Nephron progenitor cell (in vitro differentiated cells): ENCODE measurements around the gene CCDC32.

Experiments
- DNase-seq: peaks from one replicate; pipeline ENCODE4 v3.0.0; 2021
- H3K27ac Mint-ChIP-seq: 2 replicates; pipeline ENCODE4 v1.8.0; 2021; ENCODE audit warnings: mild to moderate bottlenecking, moderate library complexity, mixed read lengths
- H3K27me3 Mint-ChIP-seq: 2 replicates; pipeline ENCODE4 v1.8.0; 2021; ENCODE audit warnings: mild to moderate bottlenecking, low read depth, mixed read lengths; ENCODE audit not compliant: poor library complexity
- H3K36me3 Mint-ChIP-seq: 2 replicates; pipeline ENCODE4 v1.8.0; 2021; ENCODE audit warnings: low read depth, mixed read lengths
- H3K4me1 Mint-ChIP-seq: 2 replicates; pipeline ENCODE4 v1.8.0; 2021; ENCODE audit warnings: mixed read lengths
- H3K4me3 Mint-ChIP-seq: 2 replicates; pipeline ENCODE4 v1.8.0; 2021; ENCODE audit warnings: mild to moderate bottlenecking, moderate library complexity, mixed read lengths
- H3K9me3 Mint-ChIP-seq: 2 replicates; pipeline ENCODE4 v1.8.0; 2021; ENCODE audit warnings: mild to moderate bottlenecking, moderate library complexity, mixed read lengths
- TF ChIP-seq, protein P1 (sequence below): fragments of 200-600 bp; sonication (generic); IDR thresholded peaks from 2 replicates; pipeline ENCODE4 v1.5.0; 2021; ENCODE audit warnings: antibody characterized with exemption

CCDC32 gene

DNA sequence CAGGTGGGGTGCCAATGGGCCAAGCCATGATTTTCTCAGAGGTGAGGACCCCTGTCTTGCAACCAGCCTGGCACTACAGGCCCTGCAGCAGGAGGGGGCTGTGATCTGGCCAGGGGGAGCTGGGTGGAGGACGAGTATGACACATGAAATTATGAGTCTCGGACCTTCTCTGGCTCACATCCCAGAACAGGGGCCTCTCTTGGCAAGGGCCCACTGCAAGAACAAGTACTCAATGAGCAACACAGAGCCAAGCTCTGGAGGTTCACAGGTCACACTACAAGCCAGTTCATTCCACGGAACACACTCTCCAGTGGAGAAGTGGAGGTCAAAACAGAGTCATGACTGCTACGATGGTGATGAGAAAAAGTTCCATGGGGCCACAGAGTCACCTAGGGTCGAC, 28.3 kb downstream of the CCDC32 start:
- Mint-ChIP-seq H3K4me3 (no peak overlapping the region), H3K9me3 (no peaks in the 10 kb centered on the region), H3K27ac (no peak overlapping the region), H3K27me3 (peaks cover 4% of the 10 kb centered on the region), H3K36me3 (no peaks in the 10 kb centered on the region), H3K4me1 (peaks cover 45% of the 10 kb centered on the region)
- TF ChIP-seq, protein P1, sequence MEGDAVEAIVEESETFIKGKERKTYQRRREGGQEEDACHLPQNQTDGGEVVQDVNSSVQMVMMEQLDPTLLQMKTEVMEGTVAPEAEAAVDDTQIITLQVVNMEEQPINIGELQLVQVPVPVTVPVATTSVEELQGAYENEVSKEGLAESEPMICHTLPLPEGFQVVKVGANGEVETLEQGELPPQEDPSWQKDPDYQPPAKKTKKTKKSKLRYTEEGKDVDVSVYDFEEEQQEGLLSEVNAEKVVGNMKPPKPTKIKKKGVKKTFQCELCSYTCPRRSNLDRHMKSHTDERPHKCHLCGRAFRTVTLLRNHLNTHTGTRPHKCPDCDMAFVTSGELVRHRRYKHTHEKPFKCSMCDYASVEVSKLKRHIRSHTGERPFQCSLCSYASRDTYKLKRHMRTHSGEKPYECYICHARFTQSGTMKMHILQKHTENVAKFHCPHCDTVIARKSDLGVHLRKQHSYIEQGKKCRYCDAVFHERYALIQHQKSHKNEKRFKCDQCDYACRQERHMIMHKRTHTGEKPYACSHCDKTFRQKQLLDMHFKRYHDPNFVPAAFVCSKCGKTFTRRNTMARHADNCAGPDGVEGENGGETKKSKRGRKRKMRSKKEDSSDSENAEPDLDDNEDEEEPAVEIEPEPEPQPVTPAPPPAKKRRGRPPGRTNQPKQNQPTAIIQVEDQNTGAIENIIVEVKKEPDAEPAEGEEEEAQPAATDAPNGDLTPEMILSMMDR: no peak
- DNase-seq: no peak

DNA sequence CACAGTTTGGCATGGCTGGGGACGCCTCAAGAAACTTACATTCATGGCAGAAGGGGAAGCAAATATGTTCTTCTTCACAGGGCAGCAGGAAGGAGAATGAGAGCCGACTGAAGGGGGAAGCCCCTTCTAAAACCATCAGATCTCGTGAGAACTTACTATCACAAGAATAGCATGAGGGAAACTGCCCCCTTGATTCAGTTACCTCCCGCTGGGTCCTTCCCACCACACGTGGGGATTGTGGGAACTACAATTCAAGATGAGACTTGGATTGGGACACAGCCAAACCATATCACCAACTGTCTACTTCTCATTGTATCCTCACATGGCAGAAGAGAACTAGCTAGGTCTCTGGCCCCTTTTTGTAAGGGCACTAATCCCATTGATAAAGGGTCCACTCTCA, 30.5 kb downstream of the CCDC32 start:
- Mint-ChIP-seq H3K27me3 (peaks cover 4% of the 10 kb centered on the region), H3K4me3 (no peak overlapping the region), H3K9me3 (no peaks in the 10 kb centered on the region), H3K36me3 (no peaks in the 10 kb centered on the region), H3K27ac (no peak overlapping the region), H3K4me1 (peaks cover 32% of the 10 kb centered on the region)
- TF ChIP-seq, protein P1: no peak
- DNase-seq: no peak

DNA sequence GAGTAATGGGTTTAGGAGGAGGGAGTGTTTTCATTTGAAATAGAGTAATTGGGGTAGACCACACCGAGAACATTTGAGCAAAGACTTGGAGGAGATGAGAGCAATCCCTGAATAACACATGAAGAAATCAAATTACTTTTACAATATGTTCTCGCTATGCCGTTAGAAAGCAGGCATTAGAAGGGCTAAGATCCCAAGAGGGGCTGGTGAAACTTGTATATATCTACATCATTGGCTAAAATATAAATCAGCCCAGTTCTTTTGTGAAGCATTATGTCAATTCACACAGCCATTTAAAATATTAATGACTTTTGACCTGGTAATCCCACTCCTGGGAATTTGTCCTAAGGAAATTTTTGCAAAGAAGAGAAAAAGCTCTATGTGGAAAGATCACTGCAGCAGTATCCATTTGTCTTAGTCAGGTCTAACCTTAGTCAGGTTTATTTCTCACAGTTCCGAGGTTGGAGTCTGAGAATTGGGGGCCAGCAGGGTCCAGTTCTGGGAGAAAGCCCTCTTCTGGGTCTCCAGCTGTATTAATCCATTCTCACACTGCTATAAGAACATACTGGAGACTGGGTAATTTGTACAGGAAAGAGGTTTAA, 31.0 kb downstream of the CCDC32 start:
- Mint-ChIP-seq H3K4me1 (peaks cover 27% of the 10 kb centered on the region), H3K4me3 (no peak overlapping the region), H3K27me3 (peaks cover 4% of the 10 kb centered on the region), H3K9me3 (no peaks in the 10 kb centered on the region), H3K36me3 (no peaks in the 10 kb centered on the region), H3K27ac (no peak overlapping the region)
- TF ChIP-seq, protein P1: no peak
- no peak for DNase-seq

DNA sequence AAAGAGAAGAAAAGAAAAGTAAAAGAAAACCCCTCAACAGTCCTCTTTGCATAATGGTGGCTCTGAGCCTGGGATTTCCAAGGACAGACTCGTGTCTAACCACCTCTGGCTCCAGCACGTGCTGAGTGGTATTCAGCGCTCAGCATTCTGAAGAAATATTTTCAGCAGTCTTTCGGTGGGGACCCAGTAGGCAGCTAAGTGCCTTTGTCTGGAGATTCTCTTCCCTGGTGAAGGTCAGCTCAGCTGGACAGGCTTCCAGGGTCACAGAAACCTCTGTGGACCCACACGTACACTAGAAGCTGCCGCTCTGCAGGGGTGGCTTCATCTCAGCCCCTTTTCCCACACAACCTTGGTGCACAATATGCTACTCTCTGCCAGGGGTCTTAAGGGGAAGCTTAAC, 36.0 kb downstream of the CCDC32 start:
- no peak overlapping the region for H3K4me3 Mint-ChIP-seq
- no peak overlapping the region for H3K27ac Mint-ChIP-seq
- no peak for DNase-seq
- no peaks in the 10 kb centered on the region for H3K27me3 Mint-ChIP-seq
- H3K4me1 Mint-ChIP-seq: no peaks in the 10 kb centered on the region
- TF ChIP-seq, protein P1: no peak
- no peaks in the 10 kb centered on the region for H3K36me3 Mint-ChIP-seq
- H3K9me3 Mint-ChIP-seq: no peaks in the 10 kb centered on the region

DNA sequence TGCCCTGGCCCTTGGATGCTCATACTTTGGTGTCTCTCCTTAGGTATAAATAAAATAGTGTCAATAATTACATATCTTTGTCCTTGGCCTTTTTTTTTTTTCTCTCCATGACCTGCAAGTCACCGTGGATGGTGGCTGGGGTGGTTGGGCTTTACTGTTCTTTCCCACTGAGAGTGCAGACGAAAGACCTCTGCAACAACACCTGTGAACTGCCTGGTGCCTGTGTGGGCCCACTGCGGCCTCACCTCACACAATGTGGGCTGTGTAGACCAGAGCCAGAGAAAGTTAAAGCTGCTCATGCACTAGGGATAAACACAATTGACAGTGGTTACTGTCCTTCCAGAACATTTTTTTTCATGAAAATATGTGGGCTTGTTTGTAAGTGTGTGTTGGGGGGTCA, 39.0 kb downstream of the CCDC32 start:
- Mint-ChIP-seq H3K4me1 (no peaks in the 10 kb centered on the region), H3K4me3 (no peak overlapping the region), H3K9me3 (no peaks in the 10 kb centered on the region), H3K27ac (no peak overlapping the region), H3K36me3 (no peaks in the 10 kb centered on the region), H3K27me3 (peaks cover 2% of the 10 kb centered on the region)
- DNase-seq: no peak
- TF ChIP-seq, protein P1: no peak

DNA sequence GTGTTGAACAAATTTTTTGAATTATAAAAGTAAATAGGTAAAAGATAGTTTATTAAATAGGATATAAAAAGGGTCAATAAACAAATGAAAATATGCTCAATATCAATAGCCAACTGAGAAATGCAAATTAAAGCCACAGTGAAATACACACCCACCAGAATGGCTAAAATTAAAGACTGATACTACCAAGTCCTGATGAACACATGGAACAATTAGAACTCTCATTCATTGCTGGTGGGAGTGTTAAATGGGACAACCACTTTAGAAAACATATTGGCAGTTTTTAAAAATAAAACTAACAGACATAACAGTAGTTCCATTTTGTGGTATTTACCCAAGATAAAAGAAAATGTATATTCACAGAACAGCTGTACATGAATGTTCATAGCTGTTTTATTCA, 41.2 kb downstream of the CCDC32 start:
- Mint-ChIP-seq H3K27ac (no peak overlapping the region), H3K36me3 (no peaks in the 10 kb centered on the region)
- TF ChIP-seq, protein P1: no peak

More for the DNA sequence above, 41.2 kb downstream of the CCDC32 start:
- Mint-ChIP-seq H3K4me1 (peaks cover 5% of the 10 kb centered on the region), H3K27me3 (peaks cover 7% of the 10 kb centered on the region), H3K9me3 (no peaks in the 10 kb centered on the region), H3K4me3 (no peak overlapping the region)
- DNase-seq: no peak
